Measurements from ENCODE around the gene ACAN.
A peak's percentile ranks its signal among the peaks of the same experiment; 100 is the strongest.

The ACAN gene

GRCh38 chr15:88894819-88895767, 91.9 kb downstream of the ACAN start, which contains the start of gene HAPLN3:
Gene HAPLN3 (minus strand): TSS chr15:88895544. CDS start chr15:88887298, 8,246 bp downstream.
- TF ChIP-seq CTCF (IDR thresholded peaks at IDR 0.05; ENCODE audit: low read depth, low read length): no peak
- no peaks in the 10 kb centered on the region for H3K9me3 ChIP-seq (ENCODE audit: severe bottlenecking)
- H3K36me3 ChIP-seq: no peaks in the 10 kb centered on the region
- peak; percentile 53 for DNase-seq
- peaks cover 16% of the 10 kb centered on the region for H3K27me3 ChIP-seq (ENCODE audit: insufficient read depth, low read depth, severe bottlenecking)
- no peak within 1 kb of the TSS for H3K27ac ChIP-seq
- peak within 1 kb of the TSS; percentile 42 for H3K4me3 ChIP-seq (ENCODE audit: low read depth, low read length)

- H3K36me3 ChIP-seq: no peaks in the 10 kb centered on the region; the same call in 1 of the 2 replicates
- peaks cover 16% of the 10 kb centered on the region for H3K27me3 ChIP-seq (ENCODE audit: insufficient read depth, low read depth, severe bottlenecking)
- no peak overlapping the region for H3K4me3 ChIP-seq (ENCODE audit: low read depth, low read length)
- H3K9me3 ChIP-seq (ENCODE audit: severe bottlenecking): no peaks in the 10 kb centered on the region
- TF ChIP-seq CTCF (IDR thresholded peaks at IDR 0.05; ENCODE audit: low read depth, low read length): no peak
- no peak overlapping the region for H3K27ac ChIP-seq
- no peak for DNase-seq
Measured at GRCh38 chr15:88896333-88897033, 93.2 kb downstream of the ACAN start.

GRCh38 chr15:88897142-88897455, 93.9 kb downstream of the ACAN start:
- no peaks in the 10 kb centered on the region; the same call in 1 of the 2 replicates for H3K36me3 ChIP-seq
- no peak for DNase-seq
- no peaks in the 10 kb centered on the region for H3K9me3 ChIP-seq (ENCODE audit: severe bottlenecking)
- TF ChIP-seq CTCF (IDR thresholded peaks at IDR 0.05; ENCODE audit: low read depth, low read length): no peak
- no peak overlapping the region for H3K27ac ChIP-seq
- peaks cover 16% of the 10 kb centered on the region for H3K27me3 ChIP-seq (ENCODE audit: insufficient read depth, low read depth, severe bottlenecking)
- no peak overlapping the region for H3K4me3 ChIP-seq (ENCODE audit: low read depth, low read length)

GRCh38 chr15:88897456-88898194, 94.4 kb downstream of the ACAN start:
- Histone ChIP-seq H3K4me3 (ENCODE audit: low read depth, low read length) (no peak overlapping the region), H3K27me3 (ENCODE audit: insufficient read depth, low read depth, severe bottlenecking) (peaks cover 16% of the 10 kb centered on the region), H3K27ac (no peak overlapping the region), H3K9me3 (ENCODE audit: severe bottlenecking) (no peaks in the 10 kb centered on the region), H3K36me3 (peaks cover 4% of the 10 kb centered on the region)
- DNase-seq: peak; percentile 87
- peak; percentile 42 for TF ChIP-seq CTCF (IDR thresholded peaks at IDR 0.05; ENCODE audit: low read depth, low read length)

- no peak for DNase-seq
- H3K9me3 ChIP-seq (ENCODE audit: severe bottlenecking): no peaks in the 10 kb centered on the region
- peaks cover 5% of the 10 kb centered on the region for H3K36me3 ChIP-seq
- H3K4me3 ChIP-seq (ENCODE audit: low read depth, low read length): no peak overlapping the region
- H3K27ac ChIP-seq: no peak overlapping the region
- H3K27me3 ChIP-seq (ENCODE audit: insufficient read depth, low read depth, severe bottlenecking): peaks cover 16% of the 10 kb centered on the region
- no peak for TF ChIP-seq CTCF (IDR thresholded peaks at IDR 0.05; ENCODE audit: low read depth, low read length)
Measured at GRCh38 chr15:88898736-88899135, 95.5 kb downstream of the ACAN start.
